ENCODE data around the gene GLG1.

GLG1 gene

DNA sequence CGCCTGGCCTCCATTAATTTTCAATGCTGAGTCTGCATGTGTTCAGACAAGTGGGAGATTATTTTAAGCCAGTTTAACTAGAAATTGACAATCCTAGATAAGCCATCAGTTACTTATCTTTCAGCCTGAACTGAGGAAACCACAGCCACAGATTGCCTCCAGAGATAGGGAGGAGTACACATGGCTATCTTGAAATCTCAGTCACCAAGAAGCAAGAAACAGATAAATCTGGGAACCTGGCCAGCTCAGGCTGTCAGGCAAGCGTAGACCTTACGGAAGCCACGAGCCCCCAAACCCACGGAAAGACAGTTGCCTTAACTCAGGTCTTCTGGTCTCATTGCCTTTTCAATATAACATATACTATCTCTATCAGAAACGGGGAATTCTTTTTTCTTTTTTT lies 2.0 kb upstream of the GLG1 start:
- peak; percentile 59 for DNase-seq (ENCODE audit: low spot score)

DNA sequence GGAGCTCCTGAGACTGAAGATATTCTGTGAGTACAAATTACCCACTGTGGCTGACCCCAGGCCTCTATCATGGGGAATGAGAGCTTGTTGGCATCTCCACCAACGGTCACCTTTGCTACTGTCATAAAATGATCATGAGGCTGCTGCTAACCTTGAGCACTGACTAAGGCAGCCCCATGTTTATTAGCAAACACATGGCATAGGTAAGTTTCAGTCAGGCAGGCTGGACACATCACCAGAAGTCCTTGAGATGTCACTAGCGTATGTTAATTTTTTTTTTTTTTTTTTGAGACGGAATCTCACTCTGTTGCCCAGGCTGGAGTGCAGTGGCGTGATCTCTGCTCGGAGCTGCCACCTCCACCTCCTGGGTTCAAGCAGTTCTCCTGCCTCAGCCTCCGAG lies 1.5 kb upstream of the GLG1 start:
- no peak for DNase-seq (ENCODE audit: low spot score)

DNA sequence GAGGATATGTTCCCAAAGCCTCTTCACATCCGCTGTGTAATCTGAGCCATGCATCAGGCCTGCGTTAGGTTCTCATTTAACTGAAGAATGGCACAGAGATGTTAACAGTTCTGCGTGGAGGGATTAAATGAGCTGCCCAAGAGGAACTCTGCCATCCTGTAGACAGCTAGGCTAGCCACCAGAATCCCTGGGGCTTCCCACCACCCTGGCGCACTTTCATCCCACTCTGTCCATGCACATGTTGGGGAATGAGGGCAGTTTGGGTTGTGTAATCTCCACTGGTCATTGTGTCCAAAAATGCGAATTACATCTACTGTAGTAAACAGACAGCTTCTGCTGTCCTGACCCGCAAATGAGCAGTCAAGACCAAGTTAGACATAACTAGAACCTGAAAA lies 1.0 kb upstream of the GLG1 start:
- no peak for DNase-seq (ENCODE audit: low spot score)

DNA sequence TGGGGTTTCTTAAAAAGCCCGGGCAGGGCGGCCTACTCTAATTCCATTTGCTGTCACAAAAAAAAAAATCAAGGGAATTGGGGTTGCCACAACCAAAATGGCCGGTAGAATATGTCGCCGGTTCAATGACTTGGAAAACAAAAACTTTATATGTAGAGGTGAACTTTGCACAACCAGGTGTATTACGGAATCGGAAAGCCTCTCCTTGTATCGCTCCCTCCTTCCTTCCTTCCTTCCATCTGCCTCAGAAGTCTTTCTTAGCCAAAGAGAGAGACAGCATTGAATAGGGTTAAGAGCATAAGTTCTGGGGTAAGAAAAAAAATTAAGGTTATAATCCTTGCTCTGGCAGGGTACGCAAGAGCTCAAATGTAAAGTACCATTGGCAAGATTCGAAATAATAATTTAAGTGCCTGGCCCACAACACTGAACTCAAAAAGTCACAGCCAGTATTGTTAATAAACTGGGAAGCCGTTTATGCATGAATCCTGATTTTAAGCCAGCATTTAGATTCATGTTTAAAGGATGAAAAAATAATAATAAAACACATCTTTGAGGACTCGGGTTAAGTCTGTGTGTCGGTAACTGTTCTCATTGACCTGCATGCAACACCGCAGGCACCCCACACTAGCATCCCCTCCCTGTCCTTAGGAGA lies 522 bp upstream of the GLG1 start:
- no peak for DNase-seq (ENCODE audit: low spot score)

DNA sequence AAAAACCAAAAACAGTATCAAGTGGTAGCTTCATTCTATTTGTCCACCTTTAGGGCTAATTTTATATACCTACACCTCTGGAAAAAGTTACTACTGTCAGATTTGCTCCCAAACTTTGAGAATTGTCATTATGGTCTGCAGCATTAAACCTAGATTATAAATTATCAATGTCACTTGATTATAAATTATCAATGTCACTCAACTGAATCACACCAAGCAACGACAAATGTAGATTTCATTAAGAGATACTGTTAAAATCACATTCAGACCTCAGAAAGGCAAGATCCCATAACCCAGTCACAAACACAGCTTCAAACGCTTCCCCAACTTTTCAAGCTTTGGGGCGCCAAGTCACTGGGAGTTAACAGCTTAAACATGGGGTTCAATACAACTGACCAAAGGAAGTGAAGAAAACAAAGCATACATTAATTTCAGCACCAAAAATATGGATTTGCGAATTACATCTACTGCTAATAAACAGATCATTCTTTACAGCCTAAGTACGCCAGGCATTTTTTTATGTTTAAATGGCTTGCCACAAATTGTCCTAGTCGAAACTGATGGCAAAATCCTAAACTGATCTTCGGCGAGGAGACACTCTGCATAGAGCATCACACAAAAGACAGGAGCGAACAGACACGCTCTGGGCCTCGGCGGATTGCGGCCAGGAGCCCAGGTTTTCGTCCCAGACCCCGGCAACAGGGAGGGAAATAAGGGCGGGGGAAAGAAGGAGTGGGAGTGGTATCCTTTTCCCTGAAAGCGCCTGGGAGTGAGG lies 981 bp downstream of the GLG1 start:
- no peak for DNase-seq (ENCODE audit: low spot score)

DNA sequence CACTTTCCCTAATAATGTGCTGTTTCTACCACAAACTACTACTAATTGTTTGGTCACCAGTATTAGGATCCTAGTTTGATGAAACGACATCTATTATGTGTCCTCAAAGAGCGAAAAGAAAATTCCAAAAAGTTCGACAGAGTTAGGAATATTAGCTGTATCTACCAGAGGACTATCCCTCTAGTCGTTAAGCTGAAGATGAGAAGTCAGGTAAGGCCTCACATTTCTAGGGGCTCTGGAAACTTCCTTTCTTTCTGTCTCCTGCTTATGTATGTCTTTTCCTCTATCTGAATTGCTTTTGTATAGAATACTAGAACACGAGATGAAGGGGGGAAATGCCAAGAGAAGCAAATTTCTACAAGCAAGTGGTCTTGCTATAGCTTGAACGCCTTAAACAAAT lies 1.6 kb downstream of the GLG1 start:
- DNase-seq (ENCODE audit: low spot score) = no peak

DNA sequence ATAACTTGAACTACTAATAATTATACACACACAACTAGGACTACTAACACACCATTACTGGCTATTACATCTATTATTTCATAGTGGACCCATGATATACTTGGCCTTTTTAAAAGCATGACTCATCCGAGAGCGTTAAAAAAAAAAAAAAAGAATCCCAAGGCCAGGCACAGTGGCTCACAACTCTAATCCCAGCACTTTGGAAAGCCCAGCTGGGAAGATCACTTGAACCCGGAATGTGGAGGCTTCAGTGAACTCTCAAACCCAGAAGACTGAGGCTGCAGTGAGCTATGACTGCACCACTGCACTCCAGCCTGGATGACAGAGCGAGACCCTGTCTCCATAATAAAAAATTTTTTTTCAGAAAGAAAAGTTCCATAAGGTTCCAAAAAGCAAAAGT lies 3.1 kb downstream of the GLG1 start:
- DNase-seq (ENCODE audit: low spot score) = no peak

DNA sequence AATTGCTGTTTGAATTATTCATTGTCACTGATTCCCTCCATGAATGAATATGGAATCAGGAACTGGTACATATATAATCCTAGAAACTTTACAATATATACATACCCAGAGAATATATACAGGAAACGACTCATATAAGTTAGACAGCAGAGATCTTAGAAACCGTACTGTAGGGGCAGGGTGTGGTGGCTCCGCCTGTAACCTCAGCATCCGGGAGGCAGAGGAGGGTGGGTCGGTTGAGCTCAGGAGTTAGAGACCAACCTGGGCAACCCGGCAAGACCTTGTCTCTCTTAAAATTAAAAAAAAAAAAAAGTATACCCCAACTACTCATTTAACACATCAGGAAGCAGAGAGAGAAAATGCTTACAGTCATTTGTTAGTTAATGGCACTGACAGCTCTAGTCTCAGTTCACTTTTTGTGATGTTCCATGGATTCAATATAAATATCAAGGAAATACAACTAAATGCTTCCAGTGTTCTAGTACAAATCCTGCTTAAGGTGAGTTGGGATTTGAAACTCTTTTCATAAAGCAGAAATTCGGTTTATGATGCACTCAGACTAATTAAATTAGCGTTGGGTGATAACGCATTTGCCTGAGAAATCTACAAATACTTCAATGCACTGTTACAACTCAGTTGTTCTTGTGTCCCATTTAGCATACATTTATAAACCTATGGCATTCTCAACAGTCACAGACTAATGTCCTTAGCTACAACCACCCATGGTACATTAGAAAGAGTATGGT lies 5.6 kb downstream of the GLG1 start:
- peak; percentile 68 for DNase-seq (ENCODE audit: low spot score)

DNA sequence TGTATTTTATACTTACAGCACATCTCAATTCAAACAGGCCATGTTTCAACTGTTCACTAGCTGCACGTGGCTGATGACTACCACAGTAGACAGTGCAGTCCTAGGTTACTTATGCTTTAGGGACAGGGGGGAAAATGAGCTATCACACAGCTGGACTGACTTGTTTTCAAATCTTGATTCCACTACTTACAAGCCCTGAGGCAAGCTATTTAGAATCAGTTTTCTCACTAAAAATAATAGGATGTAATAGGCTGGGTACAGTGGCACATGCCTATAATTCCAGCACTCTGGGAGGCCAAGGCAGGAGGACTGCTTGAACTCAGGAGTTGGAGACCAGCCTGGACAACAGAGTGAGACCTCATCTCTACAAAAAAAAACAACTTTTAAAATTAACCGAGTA lies 10.3 kb downstream of the GLG1 start:
- DNase-seq (ENCODE audit: low spot score) = no peak

DNA sequence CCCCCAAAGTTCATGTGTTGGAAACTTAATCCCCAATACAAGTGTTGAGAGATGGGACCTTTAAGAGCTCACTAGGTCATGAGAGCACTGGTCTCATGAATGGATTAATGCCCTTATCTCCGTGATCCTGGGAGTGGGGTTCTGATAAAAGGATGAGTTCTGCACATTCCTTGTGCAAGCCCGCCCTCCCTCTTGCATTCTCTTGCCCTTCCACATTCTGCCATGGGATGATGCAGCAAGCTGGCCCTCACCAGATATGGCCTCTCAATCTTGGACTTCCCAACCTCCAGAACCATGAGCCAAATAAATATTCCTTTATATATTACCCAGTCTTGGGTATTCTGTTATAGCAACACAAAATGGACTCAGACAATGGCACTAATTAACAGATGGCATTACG lies 14.1 kb downstream of the GLG1 start:
- no peak for DNase-seq (ENCODE audit: low spot score)

DNA sequence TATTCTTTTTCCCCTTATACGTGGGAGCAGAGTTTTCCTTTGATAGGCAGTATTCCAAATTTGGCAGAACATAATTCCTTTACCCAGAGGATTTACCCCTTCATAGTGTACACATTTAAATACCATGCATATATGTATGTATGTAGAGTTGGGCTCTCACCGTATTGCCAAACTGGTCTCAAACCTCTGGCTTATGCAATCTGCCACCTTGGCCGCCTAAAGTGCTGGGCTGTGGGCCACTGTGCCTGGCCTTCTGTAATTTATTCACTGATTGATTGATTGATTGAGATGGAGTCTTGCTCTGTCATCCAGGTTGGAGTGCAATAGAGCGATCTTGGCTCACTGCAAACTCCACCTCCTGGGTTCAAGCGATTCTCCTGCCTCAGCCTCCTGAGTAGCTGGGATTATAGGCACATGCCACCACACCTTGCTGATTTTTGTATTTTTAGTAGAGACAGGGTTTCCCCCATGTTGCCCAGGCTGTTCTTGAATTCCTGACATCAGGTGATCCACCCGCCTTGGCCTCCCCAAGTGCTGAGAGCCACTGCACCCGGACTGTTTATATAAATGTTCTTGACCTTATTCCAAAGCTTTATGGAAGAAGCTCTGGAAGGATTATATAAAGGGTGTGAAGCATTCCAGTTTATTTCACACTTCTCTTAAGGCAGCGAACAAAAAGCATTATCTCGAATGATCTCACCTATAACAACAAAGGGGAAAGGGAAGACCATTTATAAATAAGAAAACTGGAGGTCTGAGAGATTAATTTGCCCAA lies 14.9 kb downstream of the GLG1 start:
- no peak for DNase-seq (ENCODE audit: low spot score)

DNA sequence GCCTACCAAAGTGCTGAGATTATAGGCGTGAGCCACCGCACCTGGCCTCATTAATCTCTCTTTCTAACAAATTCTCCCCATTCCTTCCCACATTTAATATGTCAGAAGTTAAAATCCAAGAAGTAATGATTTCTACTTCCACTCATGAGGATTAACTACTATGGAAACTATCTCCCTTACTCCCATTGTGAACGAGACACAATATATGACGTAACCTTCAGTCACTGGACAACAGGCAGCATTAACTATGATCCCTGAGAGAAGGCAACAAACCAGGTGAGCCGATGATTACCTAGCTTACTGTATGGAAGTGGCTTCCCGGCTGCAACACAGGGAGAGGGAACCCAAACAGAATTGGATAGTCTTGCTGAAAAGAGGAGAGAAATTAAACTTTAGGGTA lies 20.0 kb downstream of the GLG1 start:
- DNase-seq (ENCODE audit: low spot score) = no peak

DNA sequence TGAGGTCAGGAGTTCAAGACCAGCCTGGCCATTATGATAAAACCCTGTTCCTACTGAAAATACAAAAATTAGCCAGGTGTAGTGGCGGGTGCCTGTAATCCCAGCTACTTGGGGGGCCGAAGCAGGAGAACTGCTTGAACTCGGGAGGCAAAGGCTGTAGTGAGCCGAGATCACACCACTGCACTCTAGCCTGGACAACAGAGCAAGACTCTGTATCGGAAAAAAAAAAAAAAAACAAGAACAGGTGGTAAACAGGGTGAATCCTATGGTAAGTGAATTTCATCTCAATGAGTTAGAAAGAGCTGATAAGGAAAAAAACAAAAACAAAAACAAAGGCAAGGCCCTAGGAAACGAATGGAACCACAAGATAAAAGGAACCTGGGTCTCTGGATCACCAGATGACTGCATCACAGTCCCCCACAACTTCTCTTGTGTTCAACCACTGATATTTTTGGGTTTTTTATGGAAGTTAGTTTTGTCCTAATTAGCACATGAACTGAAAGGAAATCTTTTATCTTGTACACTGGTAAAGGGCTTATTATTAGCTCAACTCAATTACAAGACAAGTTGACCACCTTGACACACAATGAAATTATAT lies 21.0 kb downstream of the GLG1 start:
- no peak for DNase-seq (ENCODE audit: low spot score)

DNA sequence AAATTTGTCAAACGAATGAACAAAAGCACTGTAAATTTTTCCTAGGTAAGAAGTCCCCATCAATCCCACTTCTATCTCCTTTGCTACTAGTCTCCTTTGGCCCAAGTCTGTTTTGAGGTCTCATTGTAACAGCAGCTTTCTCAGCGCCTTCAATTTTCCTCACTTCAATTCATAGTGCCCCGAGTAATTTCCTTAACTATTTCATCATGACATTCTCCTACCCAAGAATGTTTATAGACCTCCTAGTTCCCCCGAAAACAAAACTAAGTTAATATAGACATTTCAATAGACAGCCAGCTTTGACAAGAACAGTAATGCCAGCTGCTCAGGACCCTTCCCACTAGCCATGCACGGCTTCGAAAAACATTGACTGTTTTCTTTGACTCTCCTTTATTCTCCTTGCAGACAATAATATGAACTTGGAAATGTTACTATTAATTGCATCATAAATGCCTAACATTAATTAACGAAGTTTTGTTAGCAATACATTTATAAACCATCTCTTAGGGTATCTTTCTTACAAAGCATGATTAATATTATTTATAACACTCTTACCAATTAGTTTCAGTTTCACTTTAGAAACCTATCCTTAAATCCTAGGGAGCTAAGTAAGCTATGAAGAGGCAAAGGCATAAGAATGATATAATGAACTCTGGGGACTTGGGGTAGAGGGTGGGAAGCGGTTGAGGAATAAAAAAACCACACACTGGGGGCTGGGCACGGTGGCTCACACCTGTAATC lies 22.8 kb downstream of the GLG1 start:
- DNase-seq (ENCODE audit: low spot score) = no peak

DNA sequence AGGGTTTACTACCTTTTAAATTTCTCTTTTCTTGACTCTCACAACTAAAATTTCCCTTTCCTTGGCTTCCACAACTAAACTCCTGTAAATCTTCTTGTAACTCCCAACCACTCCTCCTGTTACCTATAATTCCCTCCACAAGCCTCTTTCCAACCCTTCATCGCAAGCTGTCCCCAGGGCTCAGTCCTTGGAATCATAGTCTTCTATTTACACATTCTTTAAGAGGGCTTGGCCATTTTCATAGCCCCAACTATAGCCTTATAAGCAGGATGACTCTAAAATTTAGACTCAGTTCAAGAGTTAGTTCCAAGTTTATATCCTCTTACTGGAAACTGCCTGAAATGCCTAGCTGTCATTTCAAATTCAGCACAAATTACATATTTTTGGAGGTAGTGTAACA lies 23.9 kb downstream of the GLG1 start:
- no peak for DNase-seq (ENCODE audit: low spot score)

DNA sequence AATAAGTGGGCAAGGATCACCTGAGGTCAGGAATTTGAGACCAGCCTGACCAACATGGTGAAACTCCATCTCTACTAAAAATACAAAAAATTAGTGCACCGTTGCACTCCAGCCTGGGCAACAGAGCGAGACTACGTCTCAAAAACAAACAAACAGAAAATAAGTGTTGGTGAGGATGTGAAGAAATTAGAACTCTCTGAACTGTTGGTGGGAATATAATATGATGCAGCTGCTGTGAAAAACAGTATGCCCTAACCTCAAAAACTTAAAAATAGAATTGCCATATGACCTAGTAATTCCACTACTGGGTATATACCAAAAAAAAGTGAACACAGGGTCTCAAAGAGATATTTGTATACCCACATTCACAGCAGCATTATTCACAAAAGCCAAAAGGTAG lies 26.1 kb downstream of the GLG1 start:
- no peak for DNase-seq (ENCODE audit: low spot score)

DNA sequence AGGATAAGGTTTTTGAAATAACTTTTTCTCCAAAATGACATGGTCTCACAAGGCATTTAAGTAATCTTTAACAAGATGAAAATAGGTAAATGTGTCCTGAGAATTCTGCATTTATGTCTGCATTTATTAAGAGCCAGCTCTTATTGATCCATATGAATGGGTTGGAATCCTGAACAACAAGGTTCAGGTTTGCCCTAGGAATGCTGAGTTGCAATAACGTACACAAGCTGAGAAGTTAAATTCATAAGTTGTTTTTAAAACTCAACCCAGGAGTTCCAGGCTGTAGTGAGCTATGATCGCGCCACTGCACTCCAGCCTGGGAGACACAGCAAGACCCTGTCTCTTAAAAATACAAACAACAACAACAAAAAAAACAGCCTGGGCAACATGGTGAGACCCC lies 28.1 kb downstream of the GLG1 start:
- no peak for DNase-seq (ENCODE audit: low spot score)

DNA sequence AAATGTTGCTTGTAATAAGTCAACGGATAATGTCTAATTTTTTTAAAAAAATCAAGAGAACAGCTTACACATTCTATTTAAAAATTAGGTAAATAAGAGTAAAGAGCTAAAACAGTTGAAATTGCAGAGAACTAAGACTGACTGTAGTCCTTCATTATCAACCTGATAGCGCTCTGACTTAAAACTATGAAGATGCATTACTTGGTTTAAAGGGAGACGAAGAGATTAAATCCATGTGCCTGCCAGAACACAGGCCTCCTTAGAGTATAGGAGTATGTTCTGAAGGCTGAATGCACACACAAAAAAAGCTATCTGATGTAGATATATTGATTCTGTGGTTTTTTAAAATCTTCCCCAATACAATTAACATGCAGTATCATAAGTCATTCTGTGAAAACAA lies 28.5 kb downstream of the GLG1 start:
- DNase-seq (ENCODE audit: low spot score) = no peak

DNA sequence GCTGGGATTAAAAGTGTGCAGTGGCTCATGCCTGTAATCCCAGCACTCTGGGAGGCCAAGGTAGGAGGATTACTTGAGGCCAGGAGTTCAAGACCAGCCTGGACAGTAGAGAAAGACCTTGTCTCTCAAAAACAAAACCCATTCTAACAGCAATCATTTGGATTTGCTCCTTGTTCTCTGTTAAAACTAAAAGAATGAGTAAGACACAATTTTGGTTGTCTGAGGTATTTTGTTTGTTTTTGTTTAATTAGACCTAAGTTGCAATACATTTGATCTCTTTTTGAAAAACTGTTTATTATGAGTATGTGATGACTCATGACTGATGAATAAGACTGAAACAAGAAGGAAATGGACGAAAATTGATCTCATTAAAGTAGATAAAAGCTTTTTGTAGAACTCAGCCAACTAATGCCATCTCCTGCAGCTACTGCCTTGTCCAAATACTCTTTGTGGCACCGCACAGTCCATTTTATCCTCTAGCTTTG lies 29.0 kb downstream of the GLG1 start:
- DNase-seq (ENCODE audit: low spot score) = peak; percentile 59

DNA sequence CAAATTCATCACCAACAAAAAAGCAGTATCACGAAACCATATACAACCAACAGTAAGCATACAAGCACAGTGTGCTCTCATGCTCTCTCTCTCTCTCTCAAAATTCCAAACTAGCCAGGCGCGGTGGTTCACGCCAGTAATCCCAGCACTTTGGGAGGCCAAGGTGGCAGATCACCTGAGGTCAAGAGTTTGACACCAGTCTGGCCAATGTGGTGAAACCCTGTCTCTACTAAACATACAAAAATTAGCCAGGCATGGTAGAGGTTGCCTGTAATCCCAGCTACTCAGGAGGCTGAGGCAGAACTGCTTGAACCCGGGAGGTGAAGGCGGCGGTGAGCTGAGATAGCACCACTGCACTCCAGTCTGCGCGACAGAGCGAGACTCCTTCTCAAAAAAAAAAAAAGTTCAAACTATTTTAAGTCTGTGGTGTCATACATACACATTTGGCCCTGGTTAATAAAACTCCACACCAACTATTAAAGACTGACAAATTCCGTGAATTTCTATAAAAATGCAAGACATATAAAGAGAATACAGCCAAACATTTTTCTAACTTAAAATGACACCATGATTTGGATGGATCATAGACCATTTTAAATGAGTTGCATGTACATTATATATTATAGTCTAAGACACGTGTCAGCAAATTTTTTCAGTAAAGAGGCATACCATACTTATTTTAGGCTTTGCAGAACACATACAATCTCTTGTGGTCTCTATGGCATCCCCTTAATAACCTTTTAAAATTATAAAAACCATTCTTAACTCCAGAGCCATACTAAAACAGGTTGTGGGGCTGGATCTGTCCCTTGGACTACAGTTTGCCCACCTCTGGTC lies 30.9 kb downstream of the GLG1 start:
- no peak for DNase-seq (ENCODE audit: low spot score)
